GM19240 (cell line): ENCODE results near the gene COG5.
"Not testable (repeated sequence)": the region's sequence is repeated elsewhere in the genome, so short reads cannot be mapped to it uniquely, and the experiment has no call there.

Experiments used
- DNase-seq: peaks from one replicate; pipeline ENCODE4 v3.0.0; 2011; ENCODE audit warnings: low spot score; ENCODE audit not compliant: insufficient read length

The COG5 gene

GRCh38 chr7:107161415-107161814 is 402.3 kb downstream of the COG5 start:
- DNase-seq, result no peak

- DNase-seq, result no peak
These were observed 403.3 kb downstream of the COG5 start for GRCh38 chr7:107160389-107160788.

GRCh38 chr7:107158028-107158427 is 405.7 kb downstream of the COG5 start:
- no peak for DNase-seq

- no peak for DNase-seq
These were observed 406.6 kb downstream of the COG5 start for GRCh38 chr7:107157091-107157490.

GRCh38 chr7:107155726-107156125 is 408.0 kb downstream of the COG5 start:
- DNase-seq, result not testable (repeated sequence)

- DNase-seq, result no peak
These were observed 408.9 kb downstream of the COG5 start for GRCh38 chr7:107154826-107155225.

- DNase-seq, result no peak
These were observed 411.7 kb downstream of the COG5 start for GRCh38 chr7:107152011-107152410.
